HFFc6 (cell line): Measurements from ENCODE around the gene DNAJC5. TPM values are rescaled to one million over a fixed set of nuclear protein-coding genes. Genes with fewer than 3 reads are reported as not detected.
"Not testable (repeated sequence)": the region's sequence is repeated elsewhere in the genome, so short reads cannot be mapped to it uniquely, and the experiment has no call there.

ENCODE experiments used
- DNase-seq: peaks from one replicate; pipeline ENCODE4 v3.0.0-alpha.2; 2018
- H3K27ac Mint-ChIP-seq: 2 replicates; pipeline ENCODE4 v1.8.0; 2020; ENCODE audit warnings: mild to moderate bottlenecking, mixed read lengths
- H3K27me3 Mint-ChIP-seq: 2 replicates; pipeline ENCODE4 v1.8.0; 2021; ENCODE audit warnings: mild to moderate bottlenecking, moderate library complexity, mixed read lengths; ENCODE audit not compliant: insufficient read depth
- H3K36me3 Mint-ChIP-seq: 2 replicates; pipeline ENCODE4 v1.8.0; 2021; ENCODE audit warnings: low read depth, mixed read lengths
- H3K4me1 Mint-ChIP-seq: 2 replicates; pipeline ENCODE4 v1.8.0; 2020; ENCODE audit warnings: low read depth, mixed read lengths
- H3K4me3 Mint-ChIP-seq: 2 replicates; pipeline ENCODE4 v1.8.0; 2020; ENCODE audit warnings: mild to moderate bottlenecking, moderate library complexity, mixed read lengths
- H3K9me3 Mint-ChIP-seq: 2 replicates; pipeline ENCODE4 v1.8.0; 2020; ENCODE audit warnings: mild to moderate bottlenecking, mixed read lengths
- CTCF ChIP-seq: fragments of 200-600 bp; sonication (generic); IDR thresholded peaks from 2 replicates; pipeline ENCODE4 v1.5.0; 2021; ENCODE audit warnings: antibody characterized with exemption, mild to moderate bottlenecking
- total RNA-seq, 6 experiments: library from RNA; stranded (reverse); fragmentation: NEBNext Ultra II Directional; extraction: Animal tissue kit (Norgen Biotek cat#: 25700); gene quantifications; 2 replicates in 1 of 6; 3 replicates in 5 of 6; pipeline ENCODE4 v1.2.3, GENCODE V29; 2021

The DNAJC5 gene
- total RNA-seq, 6 experiments from 2014 or later, result 52.0 to 65.8 (median 56.2) TPM

GRCh38 chr20:63968928-63969760 lies 74.2 kb downstream of the DNAJC5 start:
- H3K36me3 Mint-ChIP-seq, result no peaks in the 10 kb centered on the region

GRCh38 chr20:63969838-63970713 lies 75.2 kb downstream of the DNAJC5 start, which contains the start of gene ZNF512B:
TSS of gene ZNF512B (minus strand) at chr20:63969930. CDS start at chr20:63967950, 1,980 bp downstream.
- peak; percentile 19; the same call in 1 of the 2 replicates for TF ChIP-seq CTCF
- DNase-seq, result no peak
- Mint-ChIP-seq H3K4me3 (peak within 1 kb of the TSS; percentile 89), H3K27ac (peak within 1 kb of the TSS; percentile 65), H3K27me3 (no peaks in the 10 kb centered on the region; the same call in none of the 2 replicates), H3K4me1 (peaks cover 31% of the 10 kb centered on the region), H3K36me3 (no peaks in the 10 kb centered on the region), H3K9me3 (no peaks in the 10 kb centered on the region)

More at GRCh38 chr20:63968928-63969760, 74.2 kb downstream of the DNAJC5 start:
- H3K4me1 Mint-ChIP-seq, result peaks cover 25% of the 10 kb centered on the region
- peak overlapping the region; percentile 89 for H3K4me3 Mint-ChIP-seq
- no peak for TF ChIP-seq CTCF
- peak overlapping the region; percentile 65 for H3K27ac Mint-ChIP-seq
- no peaks in the 10 kb centered on the region; the same call in none of the 2 replicates for H3K27me3 Mint-ChIP-seq
- no peak for DNase-seq
- H3K9me3 Mint-ChIP-seq, result no peaks in the 10 kb centered on the region

- Mint-ChIP-seq H3K36me3 (no peaks in the 10 kb centered on the region), H3K27me3 (no peaks in the 10 kb centered on the region; the same call in none of the 2 replicates), H3K4me1 (peaks cover 31% of the 10 kb centered on the region), H3K4me3 (peak overlapping the region; percentile 80; the same call in 1 of the 2 replicates), H3K27ac (no peak overlapping the region), H3K9me3 (no peaks in the 10 kb centered on the region)
- DNase-seq, result no peak
- TF ChIP-seq CTCF, result no peak
Observed at GRCh38 chr20:63970714-63971431, 75.9 kb downstream of the DNAJC5 start.

GRCh38 chr20:63971960-63972311 lies 77.0 kb downstream of the DNAJC5 start:
- H3K27me3 Mint-ChIP-seq, H3K36me3 Mint-ChIP-seq, H3K4me3 Mint-ChIP-seq, DNase-seq, H3K9me3 Mint-ChIP-seq, H3K27ac Mint-ChIP-seq: not testable (repeated sequence)
- peaks cover 31% of the 10 kb centered on the region for H3K4me1 Mint-ChIP-seq

- DNase-seq, result no peak
- Mint-ChIP-seq H3K9me3 (no peaks in the 10 kb centered on the region), H3K4me1 (peaks cover 33% of the 10 kb centered on the region), H3K4me3 (no peak overlapping the region), H3K27me3 (no peaks in the 10 kb centered on the region; the same call in none of the 2 replicates), H3K36me3 (no peaks in the 10 kb centered on the region), H3K27ac (no peak overlapping the region)
- TF ChIP-seq CTCF, result no peak
Observed at GRCh38 chr20:63972312-63973159, 77.6 kb downstream of the DNAJC5 start.
